Coronary artery (tissue), 2 donors: ENCODE measurements around the gene ALG12.

Source experiments
- DNase-seq: peaks from one replicate; pipeline ENCODE4 v3.0.0-alpha.2; 2017; ENCODE audit warnings: low spot score
- H3K27ac ChIP-seq, 2 donors: fragments of 200-600 bp; sonication (generic); one replicate each; pipeline ENCODE4 v1.5.1; 2016 to 2019
- H3K4me3 ChIP-seq: fragments of 200-600 bp; sonication (generic); 2 replicates; pipeline ENCODE4 v1.5.1; 2016; ENCODE audit warnings: mild to moderate bottlenecking, moderate library complexity
- CTCF ChIP-seq: fragments of 200-600 bp; sonication (generic); IDR thresholded peaks from one replicate; pipeline ENCODE4 v1.5.1; 2019; ENCODE audit warnings: antibody characterized with exemption

Gene ALG12

GRCh38 chr22:49956418-49956770 lies 38.2 kb upstream of the ALG12 start:
- DNase-seq, result no peak
- H3K27ac ChIP-seq, result no peak overlapping the region
- H3K4me3 ChIP-seq, result no peak overlapping the region
- TF ChIP-seq CTCF, result no peak

- Histone ChIP-seq H3K4me3 (no peak overlapping the region), H3K27ac (no peak overlapping the region)
- no peak for DNase-seq
- TF ChIP-seq CTCF, result no peak
Observed at GRCh38 chr22:49955581-49956417, 37.6 kb upstream of the ALG12 start.

GRCh38 chr22:49954991-49955580 lies 36.8 kb upstream of the ALG12 start:
- TF ChIP-seq CTCF, result no peak
- DNase-seq, result no peak
- H3K4me3 ChIP-seq, result no peak overlapping the region

GRCh38 chr22:49954354-49954753 lies 36.1 kb upstream of the ALG12 start:
- DNase-seq, result no peak
- peak overlapping the region in 1 of 2 donors; percentile 27 for H3K27ac ChIP-seq
- no peak for TF ChIP-seq CTCF
- no peak overlapping the region for H3K4me3 ChIP-seq

More at GRCh38 chr22:49954991-49955580, 36.8 kb upstream of the ALG12 start:
- H3K27ac ChIP-seq, result no peak overlapping the region

GRCh38 chr22:49953680-49954344 lies 35.6 kb upstream of the ALG12 start:
- no peak for TF ChIP-seq CTCF
- no peak for DNase-seq

GRCh38 chr22:49953027-49953679 lies 34.9 kb upstream of the ALG12 start:
- DNase-seq, result no peak
- no peak for TF ChIP-seq CTCF

More at GRCh38 chr22:49953680-49954344, 35.6 kb upstream of the ALG12 start:
- Histone ChIP-seq H3K27ac (peak overlapping the region in 1 of 2 donors; percentile 27), H3K4me3 (no peak overlapping the region)

More at GRCh38 chr22:49953027-49953679, 34.9 kb upstream of the ALG12 start:
- H3K27ac ChIP-seq, result peak overlapping the region in 1 of 2 donors; percentile 27
- H3K4me3 ChIP-seq, result no peak overlapping the region
